ENCODE results near the gene BNIP3.

GRCh38 chr10:131942455-131942854 is 39.3 kb downstream of the BNIP3 start:
- no peak for TF ChIP-seq CTCF (IDR thresholded peaks at IDR 0.05)
- TF ChIP-seq ZFX (IDR thresholded peaks at IDR 0.05; ENCODE audit: borderline replicate concordance): no peak
